SK-N-SH (cell line): ENCODE results near the gene RFPL3. TPM values are rescaled to one million over a fixed set of nuclear protein-coding genes. Genes with fewer than 3 reads are reported as not detected.

Source experiments
- CTCF ChIA-PET: fragments of 300-600, 350-600 bp; formaldehyde crosslinking; extraction: SDS; loops from one replicate; lab custom pipeline; 2021; lab: Yijun Ruan, JAX
- POLR2A ChIA-PET: fragments of 350-600 bp; sonication (Branson Sonifier 250); formaldehyde crosslinking; extraction: SDS; loops from one replicate; lab custom pipeline; 2020; ENCODE audit warnings: antibody characterized with exemption, inconsistent platforms; lab: Yijun Ruan, JAX
- DNase-seq: peaks from one replicate; pipeline ENCODE4 v3.0.0; 2012
- H2AFZ ChIP-seq: fragments of 200-600 bp; sonication (generic); 2 replicates; pipeline ENCODE4 v1.8.1; 2016; ENCODE audit warnings: antibody characterized with exemption, mild to moderate bottlenecking, low read depth
- H3F3A ChIP-seq: fragments of 200-600 bp; sonication (generic); replicated peaks from 2 replicates; pipeline ENCODE3; 2016; ENCODE audit warnings: antibody characterized with exemption, mild to moderate bottlenecking; ENCODE audit not compliant: insufficient read depth
- H3K27ac ChIP-seq, 2 experiments: fragments of 200-500 bp in 1 of 2; fragments of 200-600 bp in 1 of 2; sonication (Bioruptor generic) in 1 of 2; sonication (generic), shearing (Covaris generic) in 1 of 2; 2 replicates each; pipeline versions ENCODE4 v1.5.1 to v1.6.1; 2014 to 2016; ENCODE audit warnings: low read depth in 2 of 2, inconsistent platforms in 1 of 2, low read length in 1 of 2, mild to moderate bottlenecking in 1 of 2, mixed read lengths in 1 of 2
- H3K27me3 ChIP-seq: fragments of 200-600 bp; sonication (generic), shearing (Covaris generic); 2 replicates; pipeline ENCODE4 v1.6.1; 2016; ENCODE audit warnings: mixed run types; ENCODE audit not compliant: insufficient read depth
- H3K36me3 ChIP-seq, 2 experiments: fragments of 200-500 bp in 1 of 2; fragments of 200-600 bp in 1 of 2; sonication (Bioruptor generic) in 1 of 2; sonication (generic) in 1 of 2; replicated peaks in 1 of 2; 2 replicates each; pipeline versions ENCODE3 to v1.5.1; 2014 to 2016; ENCODE audit warnings: low read length in 1 of 2, mild to moderate bottlenecking in 1 of 2; ENCODE audit not compliant: insufficient read depth in 2 of 2, control insufficient read depth in 1 of 2
- H3K4me1 ChIP-seq, 2 experiments: fragments of 200-500 bp in 1 of 2; fragments of 200-600 bp in 1 of 2; sonication (Bioruptor generic) in 1 of 2; sonication (generic), shearing (Covaris generic) in 1 of 2; 2 replicates each; pipeline versions ENCODE4 v1.5.1 to v1.6.1; 2014 to 2016; ENCODE audit warnings: low read depth in 1 of 2, low read length in 1 of 2, mixed run types in 1 of 2; ENCODE audit not compliant: insufficient read depth in 2 of 2, control insufficient read depth in 1 of 2
- H3K4me2 ChIP-seq: fragments of 200-600 bp; sonication (generic), shearing (Covaris generic); 2 replicates; pipeline ENCODE4 v1.6.1; 2017; ENCODE audit warnings: mixed run types
- H3K4me3 ChIP-seq, 2 experiments: fragments of 200-500 bp in 1 of 2; fragments of 200-600 bp in 1 of 2; sonication (Bioruptor generic) in 1 of 2; sonication (generic), shearing (Covaris generic) in 1 of 2; 2 replicates each; pipeline versions ENCODE4 v1.5.1 to v1.8.1; 2014 to 2016; ENCODE audit warnings: low read depth in 2 of 2, inconsistent platforms in 1 of 2, low read length in 1 of 2, mild to moderate bottlenecking in 1 of 2, mixed read lengths in 1 of 2, moderate library complexity in 1 of 2
- H3K79me2 ChIP-seq: fragments of 200-600 bp; sonication (generic); 2 replicates; pipeline ENCODE4 v1.8.1; 2017; ENCODE audit warnings: mild to moderate bottlenecking; ENCODE audit not compliant: insufficient read depth
- H3K9ac ChIP-seq: fragments of 200-600 bp; sonication (generic); 2 replicates; pipeline ENCODE4 v1.6.1; 2017; ENCODE audit warnings: mixed run types
- H3K9me2 ChIP-seq: fragments of 200-600 bp; sonication (generic); 2 replicates; pipeline ENCODE4 v1.6.1; 2017; ENCODE audit warnings: mixed run types
- H3K9me3 ChIP-seq: fragments of 200-600 bp; sonication (generic); 2 replicates; pipeline ENCODE4 v1.6.1; 2017; ENCODE audit warnings: mixed run types, mild to moderate bottlenecking, moderate library complexity
- H4K20me1 ChIP-seq: fragments of 200-600 bp; sonication (generic); 2 replicates; pipeline ENCODE4 v1.6.1; 2017; ENCODE audit warnings: mild to moderate bottlenecking, mixed run types; ENCODE audit not compliant: insufficient read depth
- CHD2 ChIP-seq: fragments of 150-350 bp; IDR thresholded peaks from 2 replicates; pipeline ENCODE4 v1.6.1; 2018; ENCODE audit warnings: low read length; ENCODE audit not compliant: partially characterized antibody
- ELF1 ChIP-seq: IDR thresholded peaks from 2 replicates; pipeline ENCODE4 v1.4.0; 2012
- EP300 ChIP-seq, 2 experiments: IDR thresholded peaks; 2 replicates each; pipeline versions ENCODE4 v1.4.0 to v1.6.1; 2012; ENCODE audit warnings: borderline replicate concordance in 1 of 2, low read depth in 1 of 2, low read length in 1 of 2
- FOSL2 ChIP-seq: IDR thresholded peaks from 2 replicates; pipeline ENCODE4 v1.4.0; 2012; ENCODE audit warnings: low read depth, mild to moderate bottlenecking, moderate library complexity, borderline replicate concordance
- GABPA ChIP-seq: IDR thresholded peaks from 2 replicates; pipeline ENCODE4 v1.4.0; 2012; ENCODE audit warnings: low read depth, mild to moderate bottlenecking
- GATA2 ChIP-seq: sonication (generic); formaldehyde crosslinking; IDR thresholded peaks from 2 replicates; pipeline ENCODE4 v1.5.0; 2020; ENCODE audit warnings: mild to moderate bottlenecking, missing genetic modification reagents
- JUND ChIP-seq: IDR thresholded peaks from 2 replicates; pipeline ENCODE4 v1.4.0; 2012
- MEF2A ChIP-seq: IDR thresholded peaks from 2 replicates; pipeline ENCODE4 v1.4.0; 2012; ENCODE audit warnings: low read depth, borderline replicate concordance
- NRF1 ChIP-seq: IDR thresholded peaks from 2 replicates; pipeline ENCODE4 v1.6.1; 2012; ENCODE audit warnings: low read depth, mild to moderate bottlenecking, low read length
- POLR2AphosphoS5 ChIP-seq: IDR thresholded peaks from 2 replicates; pipeline ENCODE4 v1.6.1; 2012; ENCODE audit warnings: low read depth, low read length
- RAD21 ChIP-seq: IDR thresholded peaks from 2 replicates; pipeline ENCODE4 v1.6.1; 2012; ENCODE audit warnings: mild to moderate bottlenecking, low read length
- RCOR1 ChIP-seq: fragments of 150-350 bp; IDR thresholded peaks from 2 replicates; pipeline ENCODE4 v1.6.1; 2017; ENCODE audit warnings: antibody characterized with exemption, low read length
- SIN3A ChIP-seq: IDR thresholded peaks from 2 replicates; pipeline ENCODE4 v1.6.1; 2012; ENCODE audit warnings: low read depth, mild to moderate bottlenecking, low read length, moderate library complexity, borderline replicate concordance
- TCF12 ChIP-seq: IDR thresholded peaks from 2 replicates; pipeline ENCODE4 v1.4.0; 2012
- TEAD4 ChIP-seq: IDR thresholded peaks from 2 replicates; pipeline ENCODE4 v1.4.0; 2012; ENCODE audit warnings: mild to moderate bottlenecking, borderline replicate concordance; ENCODE audit not compliant: insufficient read depth
- YY1 ChIP-seq: IDR thresholded peaks from 2 replicates; pipeline ENCODE4 v1.4.0; 2012; ENCODE audit warnings: low read depth, mild to moderate bottlenecking
- WGBS: methylation state at CpG from one replicate; pipeline ENCODE4 v1.1.6; 2017; ENCODE audit warnings: low lambda C conversion rate; 5-methylcytosine and 5-hydroxymethylcytosine counted together
- polyA plus RNA-seq, 3 experiments: library from polyadenylated mRNA; depleted of rRNA; stranded (reverse); fragments of >200 nt; gene quantifications; 2 replicates each; pipeline ENCODE4 v1.2.3, GENCODE V29; 2012
- TF ChIP-seq, protein P1 (sequence below): IDR thresholded peaks from 2 replicates; pipeline ENCODE4 v1.4.0; 2012; ENCODE audit warnings: low read depth
- TF ChIP-seq, protein P2 (sequence below): fragments of 200-600 bp; sonication (generic); IDR thresholded peaks from 2 replicates; pipeline ENCODE4 v1.6.1; 2017; ENCODE audit warnings: antibody characterized with exemption, mild to moderate bottlenecking, moderate library complexity

RFPL3 gene
- polyA plus RNA-seq, 1 of the 3 experiments (the other 2 are of a cell fraction) = not detected

DNA sequence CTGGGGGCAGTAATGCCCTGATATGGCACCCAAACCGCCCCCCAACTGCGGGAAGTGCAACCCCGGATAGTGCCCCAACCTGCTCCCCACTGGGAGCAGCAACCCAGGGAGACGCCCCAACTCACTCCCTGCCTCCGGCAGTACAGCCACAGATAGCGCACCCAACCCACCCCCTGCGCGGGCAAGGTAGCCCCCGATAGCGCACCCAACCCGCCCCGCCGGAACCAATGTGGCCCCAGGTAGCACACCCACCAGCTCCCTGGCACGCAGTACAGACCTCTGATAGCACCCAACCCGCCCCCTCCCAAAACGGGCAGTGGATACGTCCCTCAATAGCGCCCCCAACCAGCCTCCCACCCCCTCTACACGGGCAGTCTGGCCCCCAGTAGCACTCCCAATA lies 3.8 kb upstream of the RFPL3 start:
- Histone ChIP-seq H3K9me2 (no peaks in the 10 kb centered on the region), H3K4me2 (no peak overlapping the region), H2AFZ (no peak overlapping the region), H3K4me3 (no peak overlapping the region), H3K79me2 (no peaks in the 10 kb centered on the region), H3K9ac (no peak overlapping the region), H3F3A (no peaks in the 10 kb centered on the region), H3K27ac (no peak overlapping the region), H3K36me3 (no peaks in the 10 kb centered on the region), H4K20me1 (no peaks in the 10 kb centered on the region), H3K27me3 (no peaks in the 10 kb centered on the region), H3K9me3 (no peaks in the 10 kb centered on the region), H3K4me1 (no peaks in the 10 kb centered on the region)
- POLR2A ChIA-PET = no interaction called here
- no peak for TF ChIP-seq GATA2 (CRISPR knock-in tag)
- no peak for TF ChIP-seq CHD2
- no peak for TF ChIP-seq YY1
- TF ChIP-seq RAD21 = no peak
- no peak for TF ChIP-seq ELF1
- no peak for TF ChIP-seq JUND
- no peak for TF ChIP-seq POLR2AphosphoS5
- no peak for TF ChIP-seq GABPA
- TF ChIP-seq EP300 (IDR thresholded peaks at IDR 0.05; ENCODE audit: borderline replicate concordance in 1 of 2, low read depth in 1 of 2, low read length in 1 of 2) = no peak
- TF ChIP-seq, protein P1, sequence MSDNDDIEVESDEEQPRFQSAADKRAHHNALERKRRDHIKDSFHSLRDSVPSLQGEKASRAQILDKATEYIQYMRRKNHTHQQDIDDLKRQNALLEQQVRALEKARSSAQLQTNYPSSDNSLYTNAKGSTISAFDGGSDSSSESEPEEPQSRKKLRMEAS = no peak
- no peak for TF ChIP-seq NRF1
- TF ChIP-seq, protein P2, sequence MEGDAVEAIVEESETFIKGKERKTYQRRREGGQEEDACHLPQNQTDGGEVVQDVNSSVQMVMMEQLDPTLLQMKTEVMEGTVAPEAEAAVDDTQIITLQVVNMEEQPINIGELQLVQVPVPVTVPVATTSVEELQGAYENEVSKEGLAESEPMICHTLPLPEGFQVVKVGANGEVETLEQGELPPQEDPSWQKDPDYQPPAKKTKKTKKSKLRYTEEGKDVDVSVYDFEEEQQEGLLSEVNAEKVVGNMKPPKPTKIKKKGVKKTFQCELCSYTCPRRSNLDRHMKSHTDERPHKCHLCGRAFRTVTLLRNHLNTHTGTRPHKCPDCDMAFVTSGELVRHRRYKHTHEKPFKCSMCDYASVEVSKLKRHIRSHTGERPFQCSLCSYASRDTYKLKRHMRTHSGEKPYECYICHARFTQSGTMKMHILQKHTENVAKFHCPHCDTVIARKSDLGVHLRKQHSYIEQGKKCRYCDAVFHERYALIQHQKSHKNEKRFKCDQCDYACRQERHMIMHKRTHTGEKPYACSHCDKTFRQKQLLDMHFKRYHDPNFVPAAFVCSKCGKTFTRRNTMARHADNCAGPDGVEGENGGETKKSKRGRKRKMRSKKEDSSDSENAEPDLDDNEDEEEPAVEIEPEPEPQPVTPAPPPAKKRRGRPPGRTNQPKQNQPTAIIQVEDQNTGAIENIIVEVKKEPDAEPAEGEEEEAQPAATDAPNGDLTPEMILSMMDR = no peak
- no peak for TF ChIP-seq FOSL2
- CTCF ChIA-PET = no interaction called here
- no peak for DNase-seq
- 89% methylated on average over 14 of the region's 19 CpGs for WGBS

DNA sequence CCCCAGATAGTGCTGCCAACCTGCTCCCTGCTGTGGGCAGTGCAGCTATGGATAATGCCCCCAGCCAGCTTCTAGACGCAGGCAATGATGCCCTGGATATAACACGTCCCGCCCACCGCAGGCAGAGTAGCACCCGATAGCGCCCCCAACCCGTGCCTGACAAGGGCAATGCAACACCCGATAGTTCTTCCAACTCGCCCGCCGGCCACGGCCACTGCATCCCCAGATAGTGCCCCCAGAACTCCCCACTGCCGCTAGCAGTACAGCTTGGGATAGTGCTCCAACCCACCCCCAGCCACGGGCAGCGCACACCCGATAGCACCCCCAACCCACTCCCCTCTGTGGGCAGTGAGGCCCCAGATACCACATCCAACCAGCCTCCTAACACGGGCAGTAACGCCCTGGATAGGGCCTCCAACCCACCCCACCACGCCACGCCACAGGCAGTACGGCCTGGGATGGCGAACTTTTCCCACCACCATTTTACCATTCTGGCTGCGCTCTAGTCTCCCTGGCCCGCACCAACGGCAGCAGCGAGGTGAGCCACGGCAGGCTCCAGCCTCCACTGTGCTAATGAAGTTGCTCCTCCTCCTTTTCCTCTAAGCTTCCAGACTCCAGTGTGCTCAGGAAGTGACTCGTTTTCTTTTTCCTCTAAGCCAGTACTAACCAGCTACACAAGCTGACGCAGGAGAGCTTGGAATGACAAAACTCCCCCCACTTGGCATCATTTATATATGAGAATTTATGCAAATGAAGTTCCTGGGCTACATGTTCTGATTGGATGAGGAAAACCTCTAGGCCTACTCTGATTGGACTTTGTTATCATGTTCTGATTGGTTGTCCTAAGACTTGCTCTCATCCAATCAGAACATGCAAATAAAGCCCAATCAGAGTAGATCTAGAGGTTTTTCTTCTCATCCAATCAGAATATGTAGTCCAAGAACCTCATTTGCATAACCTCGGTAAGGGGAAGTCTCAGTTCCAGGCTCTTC lies 3.0 kb upstream of the RFPL3 start:
- Histone ChIP-seq H3K4me3 (no peak overlapping the region), H4K20me1 (no peaks in the 10 kb centered on the region), H3K9me2 (no peaks in the 10 kb centered on the region), H3K36me3 (no peaks in the 10 kb centered on the region), H3K79me2 (no peaks in the 10 kb centered on the region), H3K9me3 (no peaks in the 10 kb centered on the region), H3K4me2 (0 out of 2 replicates have a peak overlapping the region, but pooled peaks have one; percentile 11), H3K9ac (peak overlapping the region; percentile 25; the same call in 1 of the 2 replicates), H2AFZ (no peak overlapping the region), H3K27ac (no peak overlapping the region), H3F3A (no peaks in the 10 kb centered on the region), H3K27me3 (no peaks in the 10 kb centered on the region), H3K4me1 (no peaks in the 10 kb centered on the region)
- 77% methylated on average over 14 of the region's 30 CpGs for WGBS
- TF ChIP-seq TCF12 (no peak), NRF1 (no peak), MEF2A (no peak), CHD2 (no peak), SIN3A (no peak), TEAD4 (no peak), FOSL2 (no peak), YY1 (no peak), RCOR1 (no peak)
- DNase-seq = no peak
- CTCF ChIA-PET = no interaction called here
- POLR2A ChIA-PET = no interaction called here
